GM12874 (cell line): ENCODE measurements around the gene PPP4R2.

Source experiments
- TF ChIP-seq, protein P1 (sequence below): IDR thresholded peaks from 2 replicates; pipeline ENCODE4 v1.5.1; 2011; ENCODE audit warnings: low read depth, mild to moderate bottlenecking, control low read depth, low read length, moderate library complexity; ENCODE audit not compliant: insufficient read depth

Gene PPP4R2

DNA sequence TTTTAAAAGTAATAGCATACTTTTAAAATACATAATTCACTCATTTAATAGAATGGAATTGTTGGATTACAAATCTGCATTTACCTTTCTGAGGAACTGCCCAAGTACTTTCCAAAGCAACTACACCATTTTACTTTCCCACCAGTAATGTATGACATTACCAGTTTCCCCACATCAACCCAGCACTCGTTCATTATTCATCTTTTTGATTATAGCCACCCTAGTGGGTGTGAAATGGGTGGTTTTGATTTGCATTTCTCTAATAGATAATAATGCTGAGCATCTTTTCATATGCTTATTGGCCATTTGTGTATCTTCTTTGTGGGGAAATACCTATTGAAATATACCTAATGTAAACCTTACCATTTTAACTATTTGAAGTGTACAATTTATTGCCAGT lies 46.8 kb downstream of the PPP4R2 start:
- TF ChIP-seq, protein P1, sequence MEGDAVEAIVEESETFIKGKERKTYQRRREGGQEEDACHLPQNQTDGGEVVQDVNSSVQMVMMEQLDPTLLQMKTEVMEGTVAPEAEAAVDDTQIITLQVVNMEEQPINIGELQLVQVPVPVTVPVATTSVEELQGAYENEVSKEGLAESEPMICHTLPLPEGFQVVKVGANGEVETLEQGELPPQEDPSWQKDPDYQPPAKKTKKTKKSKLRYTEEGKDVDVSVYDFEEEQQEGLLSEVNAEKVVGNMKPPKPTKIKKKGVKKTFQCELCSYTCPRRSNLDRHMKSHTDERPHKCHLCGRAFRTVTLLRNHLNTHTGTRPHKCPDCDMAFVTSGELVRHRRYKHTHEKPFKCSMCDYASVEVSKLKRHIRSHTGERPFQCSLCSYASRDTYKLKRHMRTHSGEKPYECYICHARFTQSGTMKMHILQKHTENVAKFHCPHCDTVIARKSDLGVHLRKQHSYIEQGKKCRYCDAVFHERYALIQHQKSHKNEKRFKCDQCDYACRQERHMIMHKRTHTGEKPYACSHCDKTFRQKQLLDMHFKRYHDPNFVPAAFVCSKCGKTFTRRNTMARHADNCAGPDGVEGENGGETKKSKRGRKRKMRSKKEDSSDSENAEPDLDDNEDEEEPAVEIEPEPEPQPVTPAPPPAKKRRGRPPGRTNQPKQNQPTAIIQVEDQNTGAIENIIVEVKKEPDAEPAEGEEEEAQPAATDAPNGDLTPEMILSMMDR, result no peak

DNA sequence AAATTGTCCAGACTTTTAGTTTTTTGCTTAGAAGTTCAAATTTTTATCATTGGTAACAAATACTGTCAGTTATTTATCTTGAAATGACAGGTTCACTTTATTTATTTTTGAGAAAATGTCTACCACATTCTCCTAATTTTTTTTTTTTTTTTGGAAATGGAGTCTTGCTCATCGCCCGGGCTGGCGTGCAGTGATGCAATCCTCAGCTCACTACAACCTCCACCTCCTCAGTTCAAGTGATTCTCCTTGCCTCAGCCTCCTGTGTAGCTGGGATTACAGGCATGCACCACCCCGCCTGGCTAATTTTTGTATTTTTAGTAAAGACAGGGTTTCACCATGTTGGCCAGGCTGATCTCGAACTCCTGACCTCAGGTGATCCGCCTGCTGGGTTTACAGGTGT lies 48.8 kb downstream of the PPP4R2 start:
- TF ChIP-seq, protein P1, result no peak

GRCh38 chr3:73046195-73046594 lies 49.6 kb downstream of the PPP4R2 start:
- TF ChIP-seq, protein P1, result no peak

DNA sequence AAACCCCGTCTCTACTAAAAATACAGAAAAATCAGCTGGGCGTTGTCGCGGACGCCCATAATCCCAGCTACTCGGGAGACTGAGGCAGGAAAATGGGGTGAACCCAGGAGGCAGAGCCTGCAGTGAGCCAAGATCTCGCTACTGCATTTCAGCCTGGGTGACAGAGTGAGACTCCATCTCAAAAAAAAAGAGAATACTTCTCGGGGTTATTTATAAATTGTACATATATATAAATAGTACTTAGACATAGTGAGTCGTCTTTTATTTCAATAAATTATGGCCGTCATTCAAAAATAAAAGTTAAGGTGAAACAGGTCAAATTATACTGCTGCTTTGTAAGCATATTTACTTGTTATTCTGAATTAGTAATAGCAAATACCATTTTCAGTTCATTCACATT lies 52.7 kb downstream of the PPP4R2 start:
- TF ChIP-seq, protein P1, result no peak

DNA sequence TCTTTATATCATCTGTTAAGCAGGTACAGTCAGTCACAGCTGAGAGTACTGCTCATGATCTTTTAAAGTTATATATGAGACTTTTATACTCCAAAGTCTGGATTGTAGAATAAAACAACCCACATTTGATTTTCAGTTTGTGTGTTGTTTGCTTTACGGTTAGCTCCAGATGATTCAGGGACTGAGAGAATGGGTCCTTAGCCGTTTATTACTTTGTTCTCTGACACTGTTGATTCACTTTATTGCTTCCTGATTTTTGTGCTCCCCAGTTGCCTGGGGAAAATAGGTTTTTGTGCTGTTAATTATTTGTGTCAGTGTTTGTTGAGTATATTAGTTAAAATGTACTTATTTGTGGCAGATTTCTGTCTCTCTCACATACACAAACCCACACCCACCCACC lies 56.2 kb downstream of the PPP4R2 start:
- TF ChIP-seq, protein P1, result no peak

GRCh38 chr3:73055583-73055982 lies 59.0 kb downstream of the PPP4R2 start:
- TF ChIP-seq, protein P1, result no peak

DNA sequence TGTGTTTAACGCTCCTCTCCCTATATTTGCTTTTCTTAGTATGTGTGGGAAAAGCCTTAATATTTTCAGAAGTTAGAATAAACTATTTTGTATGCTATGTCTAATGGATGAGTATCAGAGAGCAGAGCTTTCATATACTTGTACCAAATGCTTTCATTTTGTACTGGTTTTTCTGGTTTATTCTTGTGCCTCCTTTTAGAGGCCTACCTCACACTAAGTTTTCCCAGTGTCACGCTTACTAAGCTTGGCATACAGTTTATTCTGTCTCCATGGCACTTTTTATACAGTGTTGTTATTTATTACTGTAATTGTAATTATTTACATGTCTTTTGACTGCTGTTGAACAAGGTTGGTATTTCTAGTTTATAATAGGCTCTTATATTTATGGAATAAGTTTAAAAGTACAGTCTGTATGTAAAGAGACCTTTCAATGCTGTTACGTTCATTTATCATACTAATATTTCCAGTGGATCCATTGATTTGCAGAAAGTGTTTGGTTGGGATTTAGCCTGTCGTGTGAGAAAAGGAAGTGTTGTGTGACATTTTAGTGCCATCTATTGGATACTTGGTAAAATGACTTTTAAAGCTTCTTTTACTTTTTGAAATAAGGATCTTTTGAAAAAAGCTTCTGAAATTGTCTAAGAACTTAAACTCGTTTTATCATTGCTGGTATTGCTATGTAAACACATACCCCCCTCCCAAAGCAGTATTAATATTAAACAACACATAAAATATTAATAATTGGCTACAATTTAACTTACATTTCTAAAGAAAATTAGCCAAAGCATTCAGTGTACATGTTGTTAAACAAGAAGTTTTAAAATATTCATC lies 59.6 kb downstream of the PPP4R2 start:
- TF ChIP-seq, protein P1, result no peak
